Erythroblast (primary cell): ENCODE data around the gene MRM3.

Source experiments
- GATA1 ChIP-seq: IDR thresholded peaks from 2 replicates; pipeline ENCODE4 v1.6.1; 2011; ENCODE audit warnings: low read depth, mild to moderate bottlenecking, control low read depth, low read length, moderate library complexity
- POLR2A ChIP-seq: IDR thresholded peaks from 2 replicates; pipeline ENCODE4 v1.6.1; 2011; ENCODE audit warnings: mild to moderate bottlenecking, low read length

DNA sequence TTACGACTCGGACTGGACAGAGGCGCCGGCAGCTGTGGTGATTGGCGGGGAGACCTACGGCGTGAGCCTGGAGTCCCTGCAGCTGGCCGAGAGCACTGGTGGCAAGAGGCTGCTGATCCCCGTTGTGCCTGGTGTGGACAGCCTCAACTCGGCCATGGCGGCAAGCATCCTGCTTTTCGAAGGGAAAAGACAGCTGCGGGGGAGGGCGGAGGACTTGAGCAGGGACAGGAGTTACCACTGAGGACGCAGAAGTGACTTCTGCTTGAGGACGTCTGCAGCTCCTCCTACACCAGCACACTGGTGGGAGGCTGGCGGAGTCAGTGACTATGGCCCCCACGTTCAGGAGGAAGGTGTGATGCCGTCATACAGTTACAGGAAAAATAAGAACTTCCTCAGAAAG, 9.7 kb downstream of the MRM3 start:
- TF ChIP-seq POLR2A (no peak), GATA1 (no peak)
